K562 (cell line): ENCODE measurements around the gene CTIF. TPM values are rescaled to one million over a fixed set of nuclear protein-coding genes. Genes with fewer than 3 reads are reported as not detected.

Experiments used
- ATAC-seq: fragments of 200-7000 bp; cut with Tn5 transposase; 3 replicates; pipeline ENCODE4 v1.9.1; 2020; ENCODE audit warnings: moderate library complexity
- BruUV-seq: library from RNA; stranded (reverse); fragments of 400-500 nt; replicated peaks from 2 replicates; lab custom pipeline; 2021; lab: Mats Ljungman, UMichigan
- CTCF ChIA-PET: fragments of 300-600 bp; formaldehyde crosslinking; extraction: SDS; loops from one replicate; lab custom pipeline; 2021; ENCODE audit warnings: low intra/inter-chr PET ratio; lab: Yijun Ruan, JAX
- POLR2A ChIA-PET: fragments of 300-600, 350-650 bp; sonication (Branson Sonifier 250); formaldehyde crosslinking; extraction: SDS; loops from one replicate; lab custom pipeline; 2021; ENCODE audit warnings: antibody characterized with exemption, inconsistent platforms; lab: Yijun Ruan, JAX
- DNase-seq, 4 experiments: peaks; one replicate each; pipeline versions ENCODE4 v3.0.0 to v3.0.0-alpha.2; 2011 to 2018; ENCODE audit warnings: low spot score in 3 of 4, mixed read lengths in 3 of 4; ENCODE audit errors: extremely low read depth in 1 of 4
- FAIRE-seq: peaks from 2 replicates; lab custom pipeline; 2011; peaks lifted over from hg19 to GRCh38; lab: Jason Lieb, UNC
- H2AFZ ChIP-seq: 2 replicates; pipeline ENCODE4 v1.6.0; 2011; ENCODE audit warnings: low read depth, low read length, control low read depth, inconsistent platforms
- H3K27ac ChIP-seq: fragments of 200-600 bp; 3 replicates; pipeline ENCODE4 v1.8.0; 2011; ENCODE audit warnings: low read depth, mild to moderate bottlenecking, control low read depth, inconsistent platforms, low read length, moderate library complexity, mixed read lengths; ENCODE audit errors: extremely low read depth
- H3K27me3 ChIP-seq, 2 experiments: fragments of 300-600 bp in 1 of 2; 2 replicates in 1 of 2; 3 replicates in 1 of 2; pipeline versions ENCODE4 v1.6.0 to v1.8.0; 2011; ENCODE audit warnings: inconsistent platforms in 2 of 2, low read length in 2 of 2, mild to moderate bottlenecking in 1 of 2, mixed read lengths in 1 of 2, moderate library complexity in 1 of 2; ENCODE audit not compliant: control insufficient read depth in 2 of 2, insufficient read depth in 2 of 2
- H3K36me3 ChIP-seq: fragments of 300-600 bp; 3 replicates; pipeline ENCODE4 v1.8.0; 2011; ENCODE audit warnings: mild to moderate bottlenecking, low read length, inconsistent platforms; ENCODE audit not compliant: control insufficient read depth, insufficient read depth
- H3K4me1 ChIP-seq, 2 experiments: fragments of 200-600 bp in 1 of 2; replicated peaks in 1 of 2; 2 replicates in 1 of 2; 3 replicates in 1 of 2; pipeline versions ENCODE4 v1.5.1 to v1.8.0; 2011; ENCODE audit warnings: inconsistent platforms in 2 of 2, low read length in 2 of 2, mild to moderate bottlenecking in 1 of 2, mixed read lengths in 1 of 2, moderate library complexity in 1 of 2; ENCODE audit not compliant: control insufficient read depth in 2 of 2, insufficient read depth in 2 of 2
- H3K4me2 ChIP-seq: 2 replicates; pipeline ENCODE4 v1.6.1; 2011; ENCODE audit warnings: low read length, control low read depth, inconsistent platforms, mixed read lengths; ENCODE audit not compliant: insufficient read depth
- H3K4me3 ChIP-seq: fragments of 200-600 bp; sonication (generic), shearing (Covaris generic); 2 replicates; pipeline ENCODE4 v1.5.1; 2016; ENCODE audit warnings: control low read depth, inconsistent platforms
- H3K79me2 ChIP-seq: fragments of 200-600 bp; 3 replicates; pipeline ENCODE4 v1.8.0; 2011; ENCODE audit warnings: low read length, inconsistent platforms; ENCODE audit not compliant: control insufficient read depth, insufficient read depth
- H3K9ac ChIP-seq, 2 experiments: 2 replicates each; pipeline versions ENCODE4 v1.6.0 to v1.6.1; 2011; ENCODE audit warnings: low read depth in 2 of 2, low read length in 2 of 2, control low read depth in 1 of 2, inconsistent platforms in 1 of 2, mild to moderate bottlenecking in 1 of 2, mixed read lengths in 1 of 2; ENCODE audit not compliant: insufficient read depth in 1 of 2
- H3K9me1 ChIP-seq: one replicate; pipeline ENCODE4 v1.6.0; 2011; ENCODE audit warnings: inconsistent platforms, mild to moderate bottlenecking, low read length, moderate library complexity; ENCODE audit not compliant: control insufficient read depth, insufficient read depth
- H3K9me3 ChIP-seq: replicated peaks from 2 replicates; pipeline ENCODE4 v1.5.1; 2011; ENCODE audit warnings: low read depth, low read length, inconsistent platforms; ENCODE audit not compliant: control insufficient read depth, insufficient read depth
- H4K20me1 ChIP-seq: replicated peaks from 2 replicates; pipeline ENCODE4 v1.6.1; 2011; ENCODE audit warnings: low read length, inconsistent platforms, mixed read lengths; ENCODE audit not compliant: control insufficient read depth, insufficient read depth
- HMBOX1 ChIP-seq: sonication (generic); IDR thresholded peaks from 2 replicates; pipeline ENCODE4 v1.6.1; 2016
- NR3C1 ChIP-seq: sonication (generic); formaldehyde crosslinking; IDR thresholded peaks from 2 replicates; pipeline ENCODE4 v1.8.1; 2022; ENCODE audit warnings: missing genetic modification reagents
- RUNX1 ChIP-seq: sonication (generic); IDR thresholded peaks from 2 replicates; pipeline ENCODE4 v1.6.1; 2016; ENCODE audit warnings: antibody characterized with exemption, low read depth
- ZBTB26 ChIP-seq: fragments of 450-650 bp; formaldehyde crosslinking; IDR thresholded peaks from 2 replicates; pipeline ENCODE4 v1.4.0; 2022; ENCODE audit warnings: missing genetic modification characterization
- ZNF316 ChIP-seq: fragments of 450-650 bp; IDR thresholded peaks from 2 replicates; pipeline ENCODE4 v1.6.1; 2016
- ZNF586 ChIP-seq: fragments of 450-650 bp; formaldehyde crosslinking; conservative IDR thresholded peaks from 2 replicates; pipeline ENCODE4 v1.4.0; 2020; ENCODE audit warnings: mild to moderate bottlenecking, moderate library complexity
- ZNF707 ChIP-seq: fragments of 250-450 bp; sonication (Bioruptor Pico); conservative IDR thresholded peaks from 2 replicates; pipeline ENCODE4 v1.8.0; 2022; ENCODE audit warnings: inconsistent platforms, mild to moderate bottlenecking, moderate library complexity
- WGBS: fragments of 100-300 bp; shearing (Covaris generic); methylation state at CpG from one replicate; pipeline ENCODE4 v1.1.6; 2016; ENCODE audit warnings: low coverage, mixed read lengths; ENCODE audit not compliant: insufficient coverage; ENCODE audit errors: missing lambda C conversion rate; 5-methylcytosine and 5-hydroxymethylcytosine counted together
- in situ Hi-C: fragments of 300-500 bp; cut with MboI; formaldehyde crosslinking; loops from 4 replicates; pipeline ENCODE4 v1.15.0; 2018; ENCODE audit warnings: inconsistent platforms, mixed read lengths
- intact Hi-C: fragments of 100-400 bp; cut with micrococcal nuclease; formaldehyde crosslinking; loops from 2 replicates; pipeline ENCODE4 v1.14.2; 2022
- polyA plus RNA-seq, 8 experiments: library from polyadenylated mRNA; depleted of rRNA in 4 of 8; stranded (reverse) in 5 of 8; unstranded in 3 of 8; fragments of >200 nt; fragmentation: Nextera tagmentation in 2 of 8; fragmentation: Illumina TruSeq in 1 of 8; extraction: Ambion mirVana in 2 of 8; extraction: Trizol in 1 of 8; gene quantifications; 2 replicates each; pipeline versions ENCODE4 v1.2.1 to v1.2.3, GENCODE V29; 2011 to 2014; ENCODE audit warnings: inconsistent platforms in 1 of 8, missing spikeins in 1 of 8
- total RNA-seq, 7 experiments: library from RNA; depleted of rRNA in 6 of 7; stranded (reverse); fragments of >200 nt in 6 of 7; fragmentation: Illumina TruSeq in 2 of 7; extraction: Trizol in 2 of 7; gene quantifications; 2 replicates each; pipeline versions ENCODE4 v1.2.1 to v1.2.3, GENCODE V29; 2011 to 2021; ENCODE audit warnings: low replicate concordance in 1 of 7

Gene CTIF
- total and polyA plus RNA-seq, 9 of the 15 experiments (the other 6 are each of a cell fraction or from before 2014, with no cell fraction given) = 0.17 to 11.5 (median 2.2) TPM

DNA sequence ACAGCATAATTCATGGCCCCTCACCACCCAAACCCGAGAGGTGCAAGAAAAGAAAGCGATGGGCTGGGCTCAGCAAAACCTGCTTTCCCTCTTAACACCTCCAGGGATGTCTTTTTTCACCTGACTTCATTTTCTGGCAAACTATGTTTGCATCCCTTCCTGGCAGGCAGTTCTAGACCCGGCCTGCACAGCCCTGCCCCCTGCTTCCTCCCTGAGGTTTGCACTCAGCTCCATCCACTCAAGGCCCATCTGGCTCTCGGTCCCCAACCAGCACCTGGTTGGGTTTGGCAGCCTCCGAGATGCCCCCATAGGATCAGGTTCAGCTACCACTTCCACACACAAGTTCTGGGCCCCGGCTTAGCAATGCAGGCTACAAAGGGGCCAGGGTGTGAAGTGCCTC, 226.2 kb downstream of the CTIF start:
- TF ChIP-seq NR3C1 (CRISPR knock-in tag) (no peak), ZNF707 (CRISPR knock-in tag) (no peak), ZBTB26 (CRISPR knock-in tag) (no peak), ZNF586 (no peak), HMBOX1 (no peak), ZNF316 (no peak), RUNX1 (no peak)
- no peaks in the 10 kb centered on the region for H3K9me3 ChIP-seq
- no peak overlapping the region for H3K27ac ChIP-seq
- intact Hi-C loops (no loop called here), in situ Hi-C loops (no loop called here)
- H3K9me1 ChIP-seq = no peaks in the 10 kb centered on the region
- H2AFZ ChIP-seq = no peak overlapping the region
- CTCF ChIA-PET = no interaction called here
- WGBS = 35% methylated on average over 4 of the region's 6 CpGs
- FAIRE-seq = no peak
- POLR2A ChIA-PET = no interaction called here
- no TSS peak for BruUV-seq
- H3K36me3 ChIP-seq = no peaks in the 10 kb centered on the region
- no peak overlapping the region for H3K4me2 ChIP-seq
- no peak overlapping the region for H3K4me3 ChIP-seq
- ATAC-seq = no peak
- H3K9ac ChIP-seq = no peak overlapping the region
- DNase-seq = no peak
- H4K20me1 ChIP-seq = no peaks in the 10 kb centered on the region
- no peaks in the 10 kb centered on the region for H3K27me3 ChIP-seq
- H3K79me2 ChIP-seq = no peaks in the 10 kb centered on the region
- no peaks in the 10 kb centered on the region; a peak in 1 of 5 replicates for H3K4me1 ChIP-seq
